Right cardiac atrium (tissue), 5 donors: ENCODE results near the gene APBB2. TPM values are rescaled to one million over a fixed set of nuclear protein-coding genes. Genes with fewer than 3 reads are reported as not detected.

Source experiments
- ATAC-seq, 2 donors: fragments of 200-7000 bp; cut with Tn5 transposase; one replicate each; pipeline versions ENCODE4 v1.8.0 to v1.9.1; 2020; ENCODE audit warnings: moderate library complexity in 2 of 2, mild to moderate bottlenecking in 1 of 2
- DNase-seq, 3 donors: peaks; one replicate each; pipeline ENCODE4 v3.0.0-alpha.2; 2020
- H3K27ac ChIP-seq: one replicate; pipeline ENCODE4 v1.5.1; 2013; ENCODE audit warnings: mild to moderate bottlenecking, low read length, control low read depth, moderate library complexity
- H3K27me3 ChIP-seq: one replicate; pipeline ENCODE4 v1.6.1; 2013; ENCODE audit not compliant: control insufficient read depth, insufficient read depth
- H3K4me1 ChIP-seq: one replicate; pipeline ENCODE4 v1.6.1; 2013; ENCODE audit warnings: low read length; ENCODE audit not compliant: control insufficient read depth, insufficient read depth
- H3K4me3 ChIP-seq: one replicate; pipeline ENCODE4 v1.5.1; 2013; ENCODE audit warnings: low read length, control low read depth
- H3K9me3 ChIP-seq: one replicate; pipeline ENCODE4 v1.6.1; 2013; ENCODE audit warnings: low read length; ENCODE audit not compliant: control insufficient read depth
- WGBS: extraction: QIAGEN DNeasy Blood & Tissue Kit; methylation state at CpG from one replicate; pipeline ENCODE4 v1.1.7; 2013; 5-methylcytosine and 5-hydroxymethylcytosine counted together
- intact Hi-C, 4 donors: fragments of 100-400 bp; cut with DNase I; formaldehyde crosslinking; loops; one replicate each; pipeline versions ENCODE4 v1.11.0 to v1.14.0; 2022 to 2023
- polyA plus RNA-seq: library from polyadenylated mRNA; stranded (reverse); fragments of 200-250 nt; gene quantifications from one replicate; pipeline ENCODE4 v1.2.3, GENCODE V29; 2013
- total RNA-seq, 4 donors: library from RNA; stranded (reverse); fragmentation: NEBNext Ultra II Directional; extraction: Animal tissue kit (Norgen Biotek cat#: 25700); gene quantifications; one replicate each; pipeline ENCODE4 v1.2.1, GENCODE V29; 2021
- donor health status: healthy with polysubstance abuse.
- donor health status: DM: no; HTN: yes; CAD: no.
- donor health status: DM: no; HTN: no; CAD: no.
- donor health status: DM: no; HTN: yes; CAD: no; lungs with severe emphysema.
- donor health status: DM: yes; HTN: yes; CAD: no.

Gene APBB2
- total and polyA plus RNA-seq, 5 donors: 12.7 to 46.2 (median 37.0) TPM

GRCh38 chr4:40782876-40783275 lies 431.5 kb downstream of the APBB2 start:
- DNase-seq: no peak
- 87% methylated on average over 2 of the region's 2 CpGs for WGBS
- Histone ChIP-seq H3K9me3 (no peaks in the 10 kb centered on the region), H3K4me1 (no peaks in the 10 kb centered on the region), H3K4me3 (no peak overlapping the region), H3K27ac (no peak overlapping the region), H3K27me3 (no peaks in the 10 kb centered on the region)
- ATAC-seq: no peak
- intact Hi-C loops: no loop called here

- Histone ChIP-seq H3K27me3 (no peaks in the 10 kb centered on the region), H3K27ac (no peak overlapping the region), H3K9me3 (no peaks in the 10 kb centered on the region), H3K4me1 (no peaks in the 10 kb centered on the region), H3K4me3 (no peak overlapping the region)
- DNase-seq (no peak), ATAC-seq (no peak)
- intact Hi-C loops: no loop called here
- WGBS: 95% methylated on average over 1 of the region's 1 CpG
Measured at GRCh38 chr4:40778090-40778489, 436.3 kb downstream of the APBB2 start.

GRCh38 chr4:40769266-40769665 lies 445.1 kb downstream of the APBB2 start:
- H3K27ac ChIP-seq: no peak overlapping the region
- no peaks in the 10 kb centered on the region for H3K9me3 ChIP-seq
- intact Hi-C loops: no loop called here
- WGBS: 51% methylated on average over 1 of the region's 1 CpG
- no peaks in the 10 kb centered on the region for H3K27me3 ChIP-seq
- ATAC-seq: no peak
- no peak overlapping the region for H3K4me3 ChIP-seq
- no peaks in the 10 kb centered on the region for H3K4me1 ChIP-seq
- no peak for DNase-seq

- Histone ChIP-seq H3K27ac (no peak overlapping the region), H3K9me3 (no peaks in the 10 kb centered on the region), H3K4me1 (no peaks in the 10 kb centered on the region), H3K27me3 (no peaks in the 10 kb centered on the region), H3K4me3 (no peak overlapping the region)
- 73% methylated on average over 3 of the region's 3 CpGs for WGBS
- ATAC-seq (no peak), DNase-seq (no peak)
- intact Hi-C loops: no loop called here
Measured at GRCh38 chr4:40763228-40763716, 451.1 kb downstream of the APBB2 start.

Other genes starting within 250 kb of the APBB2 start
- 10 to 100 TPM in 3 of 4 donors, 1 to 10 TPM in 1; 8.3 to 47.7 (median 28.4) TPM for gene UCHL1, start 42.4 kb upstream of the APBB2 start, total RNA-seq
- 63.9 TPM for gene UCHL1, start 42.4 kb upstream of the APBB2 start, polyA plus RNA-seq